SU-DHL-6 (cell line): ENCODE measurements around the gene PF4V1.

Source experiments
- CTCF ChIP-seq: fragments of 200-600 bp; sonication (generic); IDR thresholded peaks from one replicate; pipeline ENCODE4 v1.5.1; 2017; ENCODE audit warnings: antibody characterized with exemption, mild to moderate bottlenecking, low read length, moderate library complexity; ENCODE audit not compliant: insufficient read depth, poor library complexity, severe bottlenecking
- EZH2phosphoT487 ChIP-seq: fragments of 200-600 bp; sonication (generic), shearing (Covaris generic); conservative IDR thresholded peaks from 2 replicates; pipeline ENCODE4 v1.6.1; 2018; ENCODE audit warnings: mild to moderate bottlenecking, antibody characterized with exemption, low read length, moderate library complexity, mixed read lengths

DNA sequence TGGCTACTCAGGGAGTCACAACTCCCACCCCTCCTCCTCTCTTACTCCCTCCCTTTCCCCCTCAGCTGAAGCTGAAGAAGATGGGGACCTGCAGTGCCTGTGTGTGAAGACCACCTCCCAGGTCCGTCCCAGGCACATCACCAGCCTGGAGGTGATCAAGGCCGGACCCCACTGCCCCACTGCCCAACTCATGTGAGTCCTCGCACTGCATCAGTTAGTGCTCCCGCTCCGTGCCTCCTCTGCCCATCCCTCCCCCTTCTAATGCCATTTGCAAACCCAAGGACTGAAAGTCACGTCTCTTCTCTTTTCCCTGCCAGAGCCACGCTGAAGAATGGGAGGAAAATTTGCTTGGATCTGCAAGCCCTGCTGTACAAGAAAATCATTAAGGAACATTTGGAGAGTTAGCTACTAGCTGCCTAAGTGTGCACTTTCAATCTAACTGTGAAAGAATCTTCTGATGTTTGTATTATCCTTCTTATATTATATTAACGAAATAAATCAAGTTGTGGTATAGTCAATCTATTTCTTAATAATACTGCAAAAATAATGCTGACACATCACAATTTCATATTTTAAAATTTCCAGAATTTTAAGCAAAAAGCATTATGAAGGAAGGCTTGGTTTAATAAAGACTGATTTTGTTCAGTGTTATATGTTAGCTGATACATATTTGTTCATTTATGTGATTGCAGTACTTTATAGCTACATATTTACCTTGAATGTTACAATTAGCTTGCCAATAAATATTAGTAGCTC lies 800 bp downstream of the PF4V1 start:
- TF ChIP-seq CTCF (no peak), EZH2phosphoT487 (no peak)
